Measurements from ENCODE around the gene DAB2IP.
"Not testable (repeated sequence)": the region's sequence is repeated elsewhere in the genome, so short reads cannot be mapped to it uniquely, and the experiment has no call there.

The DAB2IP gene

DNA sequence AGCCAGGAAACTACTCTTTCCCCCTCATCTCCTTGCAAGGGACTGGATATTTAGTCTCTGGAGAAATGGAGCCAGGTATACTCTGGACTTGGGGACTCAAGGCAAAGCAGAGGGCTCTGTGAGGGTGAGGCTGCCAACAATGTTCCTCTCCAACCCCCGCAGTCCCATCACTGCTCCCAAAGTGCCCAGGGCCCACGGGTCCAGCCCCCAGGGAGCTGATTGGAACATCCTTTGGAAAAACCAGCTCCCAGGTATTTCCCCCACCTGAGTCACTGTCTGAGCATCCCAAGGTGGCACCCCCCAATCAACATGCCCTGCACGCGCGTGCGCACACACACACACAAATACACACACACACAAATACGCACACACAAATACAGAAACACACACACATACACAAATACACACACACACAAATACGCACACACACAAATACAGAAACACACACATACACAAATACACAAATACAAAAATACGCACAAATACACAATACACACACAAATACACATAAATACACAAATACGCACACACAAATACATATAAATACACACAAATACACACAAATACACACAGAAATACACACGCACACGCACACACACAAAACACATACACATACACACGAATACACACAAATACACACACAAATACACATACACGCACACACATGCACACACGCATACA, 137.4 kb downstream of the DAB2IP start:
- no peak for DNase-seq (ENCODE audit: low read depth in 2 of 2, low spot score in 1 of 2)

DNA sequence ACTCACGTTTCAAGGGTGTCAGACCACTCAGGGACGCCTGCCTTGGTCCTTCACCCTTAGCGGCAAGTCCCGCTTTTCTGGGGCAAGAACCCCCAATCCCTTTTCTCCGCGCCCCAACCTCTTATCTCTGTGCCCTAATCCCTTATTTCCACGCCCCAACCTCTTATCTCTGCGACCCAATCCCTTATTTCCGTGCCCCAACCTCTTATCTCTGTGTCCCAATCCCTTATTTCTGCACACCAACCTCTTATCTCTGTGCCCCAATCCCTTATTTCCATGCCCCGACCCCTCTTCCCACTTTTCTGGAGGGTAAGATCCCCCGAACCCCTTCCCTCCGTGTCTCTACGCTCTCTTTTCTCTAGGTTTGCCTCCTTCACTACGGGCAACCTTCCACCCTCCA, 139.4 kb downstream of the DAB2IP start:
- no peak for DNase-seq (ENCODE audit: low read depth in 2 of 2, low spot score in 1 of 2)

DNA sequence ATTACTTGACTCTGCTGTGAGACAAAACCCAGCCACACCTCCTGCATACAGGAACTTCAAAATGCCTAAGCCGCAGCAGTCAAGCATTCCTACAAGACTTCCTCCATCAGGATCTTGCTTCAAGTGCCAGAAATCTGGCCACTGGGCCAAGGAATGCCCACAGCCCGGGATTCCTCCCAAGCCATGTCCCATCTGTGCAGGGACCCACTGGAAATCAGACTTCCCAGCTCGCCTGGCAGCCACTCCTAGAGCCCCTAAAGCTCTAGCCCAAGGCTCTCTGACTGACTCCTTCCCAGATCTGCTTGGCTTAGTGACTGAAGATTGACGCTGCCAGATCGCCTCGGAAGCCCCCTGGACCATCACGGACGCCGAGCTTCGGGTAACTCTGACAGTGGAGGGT, 141.0 kb downstream of the DAB2IP start:
- DNase-seq (ENCODE audit: low read depth in 2 of 2, low spot score in 1 of 2): not testable (repeated sequence)

DNA sequence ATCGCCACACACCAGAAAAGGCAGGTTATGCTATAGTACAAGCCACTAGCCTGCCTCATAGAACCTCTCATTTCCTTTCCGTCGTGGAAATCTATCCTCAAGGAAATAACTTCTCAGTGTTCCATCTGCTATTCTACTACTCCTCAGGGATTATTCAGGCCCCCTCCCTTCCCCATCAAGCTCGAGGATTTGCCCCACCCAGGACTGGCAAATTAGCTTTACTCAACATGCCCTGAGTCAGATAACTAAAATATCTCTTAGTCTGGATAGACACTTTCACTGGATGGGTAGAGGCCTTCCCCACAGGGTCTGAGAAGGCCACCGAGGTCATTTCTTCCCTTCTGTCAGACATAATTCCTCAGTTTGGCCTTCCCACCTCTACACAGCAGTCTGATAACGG, 142.9 kb downstream of the DAB2IP start:
- DNase-seq (ENCODE audit: low read depth in 2 of 2, low spot score in 1 of 2): not testable (repeated sequence)

DNA sequence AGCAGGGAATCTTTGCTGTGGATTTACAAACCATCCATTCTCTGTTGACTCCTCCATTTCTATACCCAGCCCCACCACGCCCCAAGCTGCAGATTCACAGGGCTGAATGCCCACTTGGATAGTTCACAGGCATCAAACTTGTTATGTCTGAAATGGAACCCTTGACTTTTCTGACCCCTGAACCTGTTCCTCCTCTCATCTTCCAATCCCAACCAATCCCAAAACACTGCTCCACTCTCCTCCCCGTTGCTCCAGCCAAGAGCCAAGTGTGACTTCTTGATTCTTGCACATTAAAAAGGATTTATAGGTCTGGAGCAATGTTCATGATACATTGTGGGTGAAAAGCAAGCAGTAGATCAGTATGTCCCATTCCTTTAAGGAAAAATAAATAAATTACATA, 145.6 kb downstream of the DAB2IP start:
- DNase-seq (ENCODE audit: low read depth in 2 of 2, low spot score in 1 of 2): no peak

DNA sequence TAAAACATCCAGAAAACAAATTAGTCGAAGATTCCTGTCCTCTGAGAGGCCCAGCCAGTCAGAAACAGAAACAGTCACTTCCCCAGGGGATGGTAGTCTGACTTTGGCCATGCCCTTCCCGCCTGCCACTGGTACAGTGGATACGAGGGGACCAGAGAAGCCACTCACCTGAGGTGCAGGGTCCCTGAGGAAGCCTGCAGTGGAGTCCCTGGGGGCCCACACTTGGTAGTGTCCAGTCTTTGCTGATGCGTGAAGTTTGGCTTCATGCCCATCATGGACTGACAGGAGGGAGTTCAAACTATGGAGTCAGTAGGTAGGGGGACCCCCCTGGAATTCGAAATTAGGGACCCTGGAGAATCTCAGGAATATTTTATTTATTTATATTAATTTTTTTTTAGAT, 147.5 kb downstream of the DAB2IP start:
- DNase-seq (ENCODE audit: low read depth in 2 of 2, low spot score in 1 of 2): no peak

DNA sequence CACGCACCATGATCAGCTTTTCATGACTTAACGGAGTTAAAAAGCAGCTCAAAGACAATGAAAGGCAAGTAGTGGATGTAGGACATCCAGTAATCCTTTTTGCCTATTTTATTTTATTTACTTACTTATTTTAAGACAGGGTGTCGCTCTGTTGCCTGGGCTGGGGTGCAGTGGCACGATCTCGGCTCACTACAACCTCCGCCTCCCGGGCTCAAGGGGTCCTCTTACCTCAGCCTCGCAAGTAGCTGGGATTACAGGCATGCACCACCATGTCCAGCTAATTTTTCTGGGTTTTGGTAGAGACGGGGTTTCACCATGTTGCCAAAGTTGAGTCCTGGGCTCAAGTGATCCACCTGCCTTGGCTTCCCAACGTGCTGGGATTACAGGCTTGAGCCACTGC, 148.9 kb downstream of the DAB2IP start:
- no peak for DNase-seq (ENCODE audit: low read depth in 2 of 2, low spot score in 1 of 2)

DNA sequence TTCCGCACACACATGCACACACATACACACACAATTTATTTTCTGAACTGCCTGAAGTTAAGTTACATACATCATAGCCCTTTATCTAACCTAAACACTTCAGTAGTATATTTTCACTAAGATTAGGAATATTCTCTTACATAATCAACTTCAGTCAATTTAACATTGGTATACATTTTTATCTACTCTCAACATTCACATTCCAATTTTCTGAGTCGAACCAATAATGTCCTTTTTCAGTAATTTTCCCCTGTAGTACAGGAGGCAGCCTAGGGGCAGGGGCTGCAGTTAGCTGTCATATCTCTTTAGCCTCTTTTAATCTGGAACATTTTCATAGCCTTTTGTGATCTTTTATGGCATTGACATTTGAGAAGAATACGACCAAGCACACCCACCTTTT, 150.1 kb downstream of the DAB2IP start:
- DNase-seq (ENCODE audit: low read depth in 2 of 2, low spot score in 1 of 2): no peak

DNA sequence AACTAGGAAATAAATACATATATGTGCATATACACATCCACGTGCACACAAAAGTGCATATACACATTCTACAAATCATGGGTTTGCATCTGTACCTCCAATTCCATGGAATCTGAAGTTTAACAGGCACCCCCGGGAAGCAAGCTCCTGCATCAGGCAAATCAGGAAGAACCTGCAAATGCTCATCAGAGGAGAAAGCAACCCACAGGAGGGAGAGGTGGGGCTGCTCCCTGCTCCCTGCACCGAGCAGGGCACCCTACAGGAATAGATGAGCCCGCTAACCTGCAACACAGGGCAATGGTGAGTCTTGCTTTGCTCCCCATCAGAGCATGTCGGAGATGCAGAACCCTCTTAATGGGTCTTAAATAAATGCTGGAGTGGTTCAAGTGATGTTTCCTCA, 151.3 kb downstream of the DAB2IP start:
- no peak for DNase-seq (ENCODE audit: low read depth in 2 of 2, low spot score in 1 of 2)

DNA sequence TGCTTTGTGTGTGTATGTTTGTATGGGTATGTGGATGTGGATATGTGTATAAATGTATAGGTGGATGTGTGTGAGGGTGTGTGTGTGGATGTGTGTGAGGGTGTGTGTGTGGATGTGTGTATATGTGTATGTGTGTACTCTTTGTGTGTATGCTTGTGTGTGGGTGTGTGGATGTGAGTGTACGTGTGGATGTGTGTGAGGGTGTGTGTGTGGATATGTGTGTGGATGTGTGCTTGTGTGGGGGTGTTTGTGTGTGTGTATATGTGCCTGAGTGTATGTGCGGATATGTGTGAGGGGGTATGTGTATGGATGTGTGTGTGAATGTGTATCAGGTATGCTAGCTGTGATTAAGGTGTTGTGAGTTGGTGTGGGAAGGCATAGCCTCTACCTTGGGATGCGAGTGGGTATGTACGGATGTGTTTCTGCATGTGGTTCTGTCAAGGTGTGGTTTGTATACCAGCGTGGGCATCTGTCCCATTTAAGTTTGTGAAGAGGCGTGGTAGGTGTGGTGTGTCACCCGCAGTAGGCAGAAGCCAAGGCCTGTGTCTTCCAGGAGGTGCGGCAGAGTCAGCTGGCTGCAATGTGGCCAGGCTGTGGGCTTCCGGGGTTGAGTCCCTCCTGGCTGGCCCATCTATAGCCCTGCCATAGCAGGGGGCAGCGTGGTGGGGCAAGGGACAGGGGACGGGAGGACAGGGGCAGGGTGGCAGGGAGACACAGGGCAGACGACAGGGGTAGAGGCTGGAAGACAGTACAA, 155.8 kb downstream of the DAB2IP start:
- DNase-seq (ENCODE audit: low read depth in 2 of 2, low spot score in 1 of 2): no peak

DNA sequence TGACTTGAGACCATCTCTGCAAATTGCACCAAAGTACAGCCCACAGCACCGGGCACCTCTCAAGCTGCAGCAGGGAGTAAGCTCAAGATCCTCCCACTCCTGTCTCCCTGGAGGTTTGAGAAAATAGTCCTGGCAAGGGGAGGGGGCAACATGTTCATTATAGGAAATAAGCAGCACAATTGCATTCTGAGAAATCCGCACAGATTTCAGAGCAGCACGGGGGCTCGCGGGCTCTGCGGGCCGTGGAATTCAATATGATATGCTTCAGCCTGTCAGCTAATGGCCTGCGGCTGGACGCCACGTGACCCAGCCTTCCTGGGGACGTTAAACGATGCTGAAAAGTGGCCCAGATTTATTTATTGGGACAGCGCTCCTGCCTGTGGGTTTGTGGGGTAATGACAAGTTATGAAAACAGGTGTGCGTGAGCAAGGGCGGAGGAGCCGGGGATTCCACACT, 156.4 kb downstream of the DAB2IP start:
- no peak for DNase-seq (ENCODE audit: low read depth in 2 of 2, low spot score in 1 of 2)

DNA sequence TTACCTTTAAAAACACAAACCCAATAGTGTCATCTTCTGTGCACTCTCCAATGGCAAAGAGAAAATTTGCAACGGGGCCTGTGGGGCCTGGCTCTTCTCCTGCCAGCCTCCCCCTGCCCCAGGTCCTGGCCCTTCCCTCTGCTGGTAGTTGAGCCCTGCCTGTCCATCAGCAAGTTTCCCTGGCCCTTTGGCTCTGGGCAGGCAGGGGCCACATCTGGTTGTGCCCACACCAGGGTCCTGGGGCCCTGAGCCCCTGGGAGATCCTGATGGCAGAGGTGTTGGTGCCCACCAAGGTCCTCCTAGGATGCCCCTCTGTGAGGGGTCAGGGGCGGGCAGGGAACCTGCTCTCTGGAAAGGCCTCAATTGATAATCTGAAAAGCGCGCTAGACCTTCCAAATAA, 157.3 kb downstream of the DAB2IP start:
- no peak for DNase-seq (ENCODE audit: low read depth in 2 of 2, low spot score in 1 of 2)

DNA sequence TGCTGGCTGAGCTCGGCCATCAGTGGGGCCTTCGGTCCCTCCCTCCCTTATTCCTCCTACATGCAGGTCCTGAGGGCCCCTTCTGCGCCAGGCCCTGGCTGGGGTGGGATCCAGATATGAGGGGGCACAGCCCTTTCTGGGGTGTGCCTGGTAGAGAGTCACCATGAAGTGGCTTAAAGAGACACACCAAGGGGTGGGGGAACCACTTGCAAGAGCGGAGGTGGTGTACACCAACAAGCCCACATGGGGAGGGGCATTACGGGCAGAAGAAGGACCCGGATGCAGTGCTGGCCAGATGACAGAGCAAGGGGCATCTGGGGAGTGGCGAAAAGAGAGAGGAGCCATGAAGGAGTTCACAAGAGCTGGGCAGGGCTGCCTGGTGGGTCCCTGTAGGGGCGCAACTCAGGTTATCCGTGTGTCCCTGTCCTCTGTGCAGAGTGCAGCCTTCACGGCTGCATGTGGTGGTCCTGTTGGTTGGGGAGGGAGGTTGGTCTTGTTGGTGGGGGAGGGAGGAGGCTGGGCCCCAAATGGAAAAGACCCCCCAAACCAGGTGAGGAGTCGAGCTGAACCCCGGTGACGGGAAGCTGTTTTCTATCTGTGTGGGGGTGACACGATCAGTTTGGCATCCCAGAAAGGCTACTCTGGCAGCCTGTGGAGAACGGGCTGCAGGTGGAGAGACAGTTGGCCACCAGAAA, 158.1 kb downstream of the DAB2IP start:
- no peak for DNase-seq (ENCODE audit: low read depth in 2 of 2, low spot score in 1 of 2)

DNA sequence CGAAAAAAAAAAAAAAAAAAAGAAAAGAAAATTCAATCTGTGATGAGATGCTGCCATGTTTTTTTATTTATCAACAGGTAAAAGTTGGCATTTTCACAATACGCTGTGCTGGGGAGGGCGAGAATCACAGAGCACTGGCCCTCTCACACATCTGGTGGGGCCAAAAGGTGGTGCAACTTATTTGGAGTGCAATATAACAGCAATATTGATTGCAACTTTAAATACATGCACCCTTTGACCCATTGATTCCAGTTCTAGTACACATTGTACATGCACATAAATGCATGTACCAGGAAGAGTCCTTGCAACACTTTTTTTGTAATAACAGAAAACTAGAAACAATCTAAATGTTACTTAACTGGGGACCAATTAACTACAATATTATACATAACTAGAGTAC, 159.1 kb downstream of the DAB2IP start:
- no peak for DNase-seq (ENCODE audit: low read depth in 2 of 2, low spot score in 1 of 2)

DNA sequence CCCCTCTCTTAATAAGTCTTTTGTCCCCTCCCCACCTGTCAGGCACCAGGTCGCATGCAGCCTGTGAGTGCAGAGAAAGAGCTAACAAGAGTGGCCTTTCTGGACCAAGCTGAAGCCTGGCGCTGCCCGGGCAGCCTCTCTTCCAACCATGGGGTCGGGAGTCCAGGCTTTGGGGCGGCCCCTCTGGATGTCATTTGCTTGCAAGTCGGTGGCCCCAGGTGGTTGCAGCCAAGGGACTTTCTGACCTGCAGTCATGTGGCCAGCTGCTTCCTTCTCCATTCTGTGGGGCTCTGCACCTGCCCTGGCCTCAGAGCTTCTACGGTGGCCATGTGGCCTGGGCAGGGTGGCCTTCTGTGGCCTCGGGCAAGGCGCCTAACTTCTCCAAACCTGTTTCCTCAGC, 159.7 kb downstream of the DAB2IP start:
- DNase-seq (ENCODE audit: low read depth in 2 of 2, low spot score in 1 of 2): no peak

DNA sequence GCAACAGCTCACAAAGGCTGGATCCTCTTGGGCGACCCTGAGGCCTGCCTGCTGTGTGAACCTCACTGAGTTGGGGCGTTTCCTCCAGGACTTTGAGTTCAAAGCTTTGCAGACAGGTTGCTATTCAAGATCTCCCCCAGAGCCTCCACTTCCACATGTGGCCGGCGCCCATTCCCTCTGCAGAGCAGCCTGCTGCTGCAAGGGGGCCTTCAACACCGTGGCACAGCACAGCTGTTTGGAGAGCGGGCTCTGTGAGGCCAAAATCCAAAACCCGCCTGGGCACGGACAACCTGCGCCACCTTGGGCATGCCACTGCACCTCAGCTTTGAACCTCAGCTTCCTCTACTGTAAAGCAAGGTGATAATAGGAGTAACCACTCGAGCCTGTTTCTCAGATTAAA, 160.3 kb downstream of the DAB2IP start:
- DNase-seq (ENCODE audit: low read depth in 2 of 2, low spot score in 1 of 2): no peak

DNA sequence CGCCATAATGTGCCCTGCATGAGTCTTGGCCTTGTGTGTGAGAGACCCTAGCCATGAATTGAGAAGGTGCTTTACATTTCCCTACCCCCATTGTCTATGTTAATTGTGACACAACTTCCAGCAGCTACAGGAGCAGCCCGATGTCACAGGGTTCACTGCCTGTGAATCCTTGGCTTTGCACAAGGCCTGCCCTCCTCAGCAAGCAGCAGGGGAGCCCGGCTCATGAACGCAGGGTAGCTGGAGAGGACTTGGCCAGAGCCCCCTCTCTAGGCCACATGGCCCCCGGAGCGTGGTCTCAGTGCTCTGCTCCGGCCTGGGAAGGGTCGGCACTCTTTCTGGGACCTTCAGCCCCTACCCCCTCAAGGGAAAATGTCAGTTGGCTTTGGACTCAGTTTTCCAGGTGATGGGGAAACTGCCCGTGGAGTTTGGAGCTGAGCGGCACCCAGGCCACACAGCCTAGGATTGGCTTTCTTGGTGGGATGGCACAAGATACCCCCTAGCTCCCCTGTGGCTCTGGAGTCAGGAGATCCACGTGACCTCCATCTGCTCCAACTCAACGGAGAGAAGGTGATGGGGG, 160.8 kb downstream of the DAB2IP start:
- DNase-seq (ENCODE audit: low read depth in 2 of 2, low spot score in 1 of 2): no peak

DNA sequence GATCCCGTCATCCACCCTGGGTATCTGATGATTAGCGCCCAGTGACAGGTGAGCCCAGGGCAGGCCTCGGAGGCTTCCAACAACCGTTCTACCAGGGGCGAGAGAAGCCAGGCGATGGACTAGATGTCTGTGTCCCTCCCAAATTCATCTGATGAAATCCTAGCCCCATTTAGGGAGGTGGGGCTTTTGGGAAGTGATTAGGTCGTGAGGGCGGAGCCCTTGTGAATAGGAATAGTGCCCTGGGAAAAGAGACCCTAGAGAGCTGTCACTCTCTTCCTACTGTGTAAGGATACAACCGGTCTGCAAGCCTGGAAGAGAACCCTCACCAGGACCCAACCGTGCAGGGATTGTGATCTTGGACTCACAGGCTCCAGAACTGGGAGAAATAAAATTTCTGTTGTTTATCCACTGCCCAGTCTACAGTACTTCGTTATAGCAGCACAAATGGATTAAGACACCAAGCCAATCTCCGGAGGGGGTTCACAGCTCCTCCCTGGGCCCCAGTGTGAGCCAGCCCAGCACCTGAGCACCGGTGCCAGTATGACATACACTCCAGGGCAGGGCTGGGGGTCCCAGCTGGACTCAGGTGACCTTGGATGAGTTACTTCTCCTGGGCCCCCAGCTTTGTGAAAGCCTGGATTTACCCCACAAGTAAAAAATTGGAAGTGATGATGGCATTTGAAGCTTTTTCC, 162.2 kb downstream of the DAB2IP start:
- no peak for DNase-seq (ENCODE audit: low read depth in 2 of 2, low spot score in 1 of 2)

DNA sequence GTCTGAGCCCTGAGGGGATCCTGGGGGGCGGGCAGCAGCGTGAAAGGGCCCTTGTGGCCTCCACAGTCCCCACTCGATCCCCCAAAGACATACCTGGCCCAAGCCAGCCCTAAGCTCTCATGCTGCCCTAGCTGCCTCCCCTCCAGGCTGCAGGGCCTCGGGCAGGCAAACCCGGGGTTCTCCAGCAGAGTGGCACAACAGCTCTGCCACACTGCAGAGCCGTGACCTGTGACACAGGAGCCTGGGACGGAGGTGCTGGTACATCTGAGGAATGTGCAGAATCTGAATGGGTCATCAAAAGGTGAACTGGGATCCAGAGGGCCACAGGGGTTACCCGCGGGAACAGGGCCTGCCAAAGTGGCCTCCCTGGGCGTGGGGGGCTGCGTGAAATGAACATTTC, 163.2 kb downstream of the DAB2IP start:
- DNase-seq (ENCODE audit: low read depth in 2 of 2, low spot score in 1 of 2): no peak

DNA sequence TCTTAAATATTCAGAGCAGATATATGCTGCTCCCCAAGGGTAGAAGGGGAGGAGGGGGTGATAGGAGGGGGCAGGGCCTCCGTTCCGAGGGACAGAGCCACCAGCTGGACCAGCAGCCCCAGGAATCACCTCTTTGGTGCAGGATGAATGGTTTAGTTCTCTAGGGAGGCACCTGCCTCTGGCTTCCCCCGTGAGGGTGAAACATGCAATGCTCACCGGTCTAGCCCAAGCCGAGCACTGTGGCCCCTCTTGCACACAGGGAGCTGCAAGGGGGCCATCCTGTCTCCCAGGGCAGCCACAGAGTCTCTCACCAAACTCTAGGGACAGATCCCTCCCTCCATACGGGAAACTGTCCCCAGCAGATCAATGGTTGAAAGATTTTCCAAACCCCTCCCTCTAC, 163.7 kb downstream of the DAB2IP start:
- DNase-seq (ENCODE audit: low read depth in 2 of 2, low spot score in 1 of 2): no peak
